HG03103 (cell line): Measurements from ENCODE around the gene RPL28.

Experiments
- ATAC-seq: cut with Tn5 transposase; IDR thresholded peaks from one replicate; pipeline ENCODE4 v1.9.1; 2021; ENCODE audit warnings: low read depth; ENCODE audit not compliant: unreplicated experiment

Gene RPL28

DNA sequence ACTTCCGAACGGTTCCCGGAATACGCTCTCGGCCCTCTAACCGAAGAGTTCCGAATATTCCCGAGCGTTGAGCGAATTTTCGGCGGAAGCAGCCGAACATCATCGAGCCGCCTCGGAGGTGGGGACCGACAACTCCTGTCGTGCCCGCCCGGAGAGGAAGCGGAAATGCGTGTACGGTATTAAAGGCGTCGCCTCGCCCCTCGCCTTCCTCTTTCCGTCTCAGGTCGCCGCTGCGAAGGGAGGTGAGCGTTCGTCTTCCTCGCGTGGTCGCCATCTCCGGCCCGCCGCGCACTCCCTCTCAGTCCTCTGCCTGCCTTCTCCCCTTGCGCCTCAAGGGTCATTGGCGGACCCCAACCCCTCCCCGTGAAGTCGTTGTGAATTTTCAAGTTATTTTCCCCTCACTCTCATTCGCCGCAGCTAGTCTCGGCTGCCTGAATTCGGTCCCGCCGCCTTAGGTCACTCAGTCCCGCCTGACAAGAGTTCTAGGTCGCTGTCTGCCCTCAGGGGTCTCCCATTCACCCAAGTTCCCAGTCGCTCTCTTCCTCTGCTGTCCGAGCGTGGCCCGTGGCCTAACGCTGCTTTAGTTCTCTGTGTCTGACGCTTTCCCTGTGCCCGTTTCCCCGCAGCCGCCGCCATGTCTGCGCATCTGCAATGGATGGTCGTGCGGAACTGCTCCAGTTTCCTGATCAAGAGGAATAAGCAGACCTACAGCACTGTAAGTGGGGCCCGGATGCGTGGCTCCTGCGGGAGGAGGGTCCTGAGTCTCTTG, at the start of gene RPL28:
TSS of gene RPL28 (plus strand) at position 209 of the 769 bp plus-strand sequence. CDS start at position 635, 426 bp downstream.
- peak; percentile 48 for ATAC-seq

DNA sequence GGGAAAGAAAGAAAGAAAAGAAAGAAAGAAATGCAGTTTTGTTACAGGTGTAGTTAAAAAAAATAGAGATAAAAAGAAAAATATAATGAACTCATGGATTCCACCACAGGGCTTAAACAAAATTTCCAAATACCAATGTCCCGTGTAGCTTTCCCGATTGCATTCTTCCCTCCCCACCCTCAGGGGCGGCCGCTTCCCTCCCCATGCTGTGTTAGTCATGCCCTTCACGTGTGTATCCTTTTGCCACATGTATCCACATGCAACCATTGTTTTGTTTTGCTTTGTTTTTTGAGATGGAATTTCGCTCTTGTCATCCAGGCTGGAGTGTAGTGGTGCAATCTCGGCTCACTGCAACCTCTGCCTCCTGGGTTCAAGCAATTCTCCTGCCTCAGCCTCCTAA, 49.6 kb upstream of the RPL28 start:
- no peak for ATAC-seq

- ATAC-seq, result peak; percentile 82
Measured at GRCh38 chr19:55339105-55339888, 46.4 kb upstream of the RPL28 start, which contains the start of gene KMT5C. Gene KMT5C (plus strand): TSS chr19:55339876. CDS start chr19:55341937, 2,061 bp downstream.

- no peak for ATAC-seq
Measured at GRCh38 chr19:55339889-55340783, 45.6 kb upstream of the RPL28 start.

GRCh38 chr19:55340784-55341147, 45.0 kb upstream of the RPL28 start:
- ATAC-seq, result no peak

DNA sequence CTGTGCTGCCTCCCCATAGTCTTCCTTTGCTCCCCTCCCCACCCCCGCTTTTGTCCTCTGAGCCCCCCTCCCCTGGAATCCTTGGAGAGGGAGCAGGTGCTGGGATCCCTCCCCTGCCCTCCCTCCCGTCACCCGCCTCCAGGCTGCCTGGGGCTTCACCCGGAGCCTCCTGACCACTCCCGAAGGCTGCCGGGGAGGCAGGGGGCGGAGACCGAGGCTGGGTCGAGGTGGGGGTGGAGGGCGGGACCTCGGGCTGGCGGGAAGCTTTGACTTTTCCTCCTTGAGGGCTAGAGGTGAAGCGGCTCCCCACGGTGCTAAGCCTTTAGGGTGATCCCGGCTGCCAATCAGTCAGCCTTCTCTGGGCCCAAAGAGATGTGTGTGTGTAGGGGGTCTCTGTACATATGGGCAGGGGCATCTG, 44.6 kb upstream of the RPL28 start:
- no peak for ATAC-seq

- no peak for ATAC-seq
Measured at GRCh38 chr19:55341595-55342531, 43.9 kb upstream of the RPL28 start.

- ATAC-seq, result no peak
Measured at GRCh38 chr19:55344444-55344843, 41.3 kb upstream of the RPL28 start.

- ATAC-seq, result no peak
Measured at GRCh38 chr19:55345101-55345817, 40.5 kb upstream of the RPL28 start.

DNA sequence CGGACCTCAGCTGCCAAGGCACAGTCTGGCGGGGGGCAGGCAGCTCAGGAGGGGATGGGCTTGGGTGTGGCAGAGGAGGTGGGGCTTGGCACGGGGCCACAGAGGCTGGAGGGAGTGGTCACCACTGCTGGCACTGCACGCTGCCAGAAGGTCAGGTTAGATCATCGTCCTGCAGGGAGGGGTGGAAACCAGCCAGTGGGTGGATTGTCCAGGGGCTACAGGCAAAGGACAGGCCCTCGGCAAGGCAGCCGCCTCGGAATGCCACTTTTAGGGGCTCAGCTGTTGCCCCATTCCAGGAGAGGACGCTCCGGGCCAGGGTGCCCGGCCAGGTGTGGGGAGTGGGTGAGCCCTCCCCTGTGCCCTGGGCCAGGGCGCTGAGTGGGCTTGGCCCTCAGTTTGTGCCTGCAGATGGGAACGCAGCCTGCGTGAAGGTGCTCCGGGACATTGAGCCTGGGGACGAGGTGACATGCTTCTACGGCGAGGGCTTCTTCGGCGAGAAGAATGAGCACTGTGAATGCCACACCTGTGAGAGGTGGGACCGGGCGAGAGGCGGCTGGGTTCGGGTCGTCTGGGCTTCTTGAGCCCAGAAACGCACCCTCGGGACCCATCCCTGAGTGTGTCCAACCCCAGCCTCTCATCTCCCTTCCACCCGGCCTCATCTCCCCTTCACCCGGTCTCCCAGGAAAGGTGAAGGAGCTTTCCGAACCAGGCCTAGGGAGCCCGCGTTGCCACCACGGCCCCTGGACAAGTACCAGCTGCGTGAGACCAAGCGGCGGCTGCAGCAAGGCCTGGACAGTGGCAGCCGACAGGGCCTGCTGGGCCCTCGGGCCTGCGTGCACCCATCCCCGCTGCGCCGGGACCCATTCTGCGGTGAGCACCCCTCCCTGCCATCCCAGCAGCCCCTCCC, 39.7 kb upstream of the RPL28 start:
- ATAC-seq, result no peak

DNA sequence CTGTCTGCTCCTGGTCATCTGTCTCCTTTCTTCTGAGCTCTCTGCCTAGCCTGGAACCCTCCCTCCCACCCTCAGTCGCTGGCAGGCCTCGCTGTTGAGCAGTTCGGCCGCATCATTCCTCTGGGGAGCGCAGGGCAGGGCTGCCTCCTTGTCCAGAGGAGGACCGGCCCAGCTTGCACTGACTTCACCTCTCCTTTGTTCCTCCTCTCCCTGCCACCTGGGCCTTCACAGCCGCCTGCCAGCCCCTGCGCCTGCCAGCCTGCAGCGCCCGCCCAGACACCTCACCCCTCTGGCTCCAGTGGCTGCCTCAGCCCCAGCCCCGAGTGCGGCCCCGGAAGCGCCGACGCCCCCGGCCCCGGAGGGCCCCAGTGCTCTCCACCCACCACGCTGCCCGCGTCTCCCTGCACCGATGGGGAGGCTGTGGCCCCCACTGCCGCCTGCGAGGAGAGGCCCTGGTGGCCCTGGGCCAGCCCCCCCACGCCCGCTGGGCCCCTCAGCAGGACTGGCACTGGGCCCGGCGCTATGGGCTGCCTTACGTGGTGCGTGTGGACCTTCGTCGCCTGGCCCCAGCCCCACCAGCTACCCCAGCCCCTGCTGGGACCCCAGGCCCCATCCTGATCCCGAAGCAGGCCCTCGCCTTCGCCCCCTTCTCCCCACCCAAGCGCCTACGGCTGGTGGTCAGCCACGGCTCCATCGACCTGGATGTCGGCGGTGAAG, 38.8 kb upstream of the RPL28 start:
- ATAC-seq, result no peak

DNA sequence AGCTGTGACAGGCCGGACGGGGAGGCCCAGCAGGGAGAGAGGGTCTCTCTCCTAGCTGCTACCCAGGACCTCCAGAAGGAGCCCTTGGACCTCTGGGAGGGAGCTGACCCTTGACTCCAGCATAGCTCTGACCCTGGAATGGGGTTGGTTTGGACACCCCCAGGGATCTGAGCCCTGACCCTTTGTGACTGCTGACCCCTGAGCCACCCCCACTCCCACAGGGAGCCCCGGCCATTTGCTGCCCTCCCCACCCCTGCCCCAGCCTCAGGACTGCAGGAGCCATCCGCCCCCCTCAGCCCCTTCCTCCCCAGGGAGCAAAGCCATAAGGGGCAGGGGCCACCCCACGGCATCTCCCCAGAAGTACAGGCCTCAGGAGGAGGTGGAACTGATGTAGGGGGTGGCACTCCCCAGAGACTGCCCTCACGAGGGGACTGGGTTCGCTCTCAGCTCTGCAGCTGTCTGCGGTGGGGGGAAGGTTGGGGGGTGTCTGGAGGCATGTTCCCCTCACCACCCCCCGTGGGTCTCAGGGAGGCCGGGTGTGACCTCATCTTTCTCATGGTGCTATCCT, 38.2 kb upstream of the RPL28 start:
- no peak for ATAC-seq

DNA sequence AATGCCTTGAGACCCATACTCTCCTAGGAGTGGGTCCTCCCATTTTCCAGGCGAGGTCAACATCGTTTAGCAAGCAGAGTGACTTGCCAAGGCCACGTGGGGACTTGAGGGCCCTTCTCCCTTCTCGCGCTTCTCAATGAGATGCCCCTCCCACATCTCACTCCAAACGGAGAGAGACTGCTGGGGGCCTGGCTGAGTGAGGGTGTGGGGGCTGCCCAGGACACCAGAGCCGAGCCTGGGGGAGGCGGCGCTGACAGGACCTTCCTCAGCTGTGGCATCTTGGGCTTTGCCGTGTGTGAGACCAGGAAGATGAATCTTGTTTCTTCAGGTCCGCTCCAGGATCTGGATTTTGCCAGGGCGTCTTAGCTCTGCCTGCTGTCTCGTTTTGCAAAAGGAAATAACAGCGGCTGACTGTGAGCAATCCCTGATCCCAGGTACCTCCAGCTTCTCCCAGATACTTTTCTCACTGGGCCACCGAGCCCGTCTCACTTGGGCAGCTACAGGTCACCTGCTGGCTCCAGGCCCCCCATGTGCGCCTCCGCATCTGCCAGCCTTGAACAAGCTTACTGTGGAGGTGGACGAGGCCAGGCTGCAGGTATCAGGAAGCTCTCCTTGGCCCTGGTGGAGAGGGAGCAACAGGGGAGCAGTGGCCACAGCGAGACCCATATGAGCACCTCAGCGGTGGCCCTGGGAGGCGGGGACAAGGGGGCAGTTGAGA, 37.3 kb upstream of the RPL28 start:
- no peak for ATAC-seq

DNA sequence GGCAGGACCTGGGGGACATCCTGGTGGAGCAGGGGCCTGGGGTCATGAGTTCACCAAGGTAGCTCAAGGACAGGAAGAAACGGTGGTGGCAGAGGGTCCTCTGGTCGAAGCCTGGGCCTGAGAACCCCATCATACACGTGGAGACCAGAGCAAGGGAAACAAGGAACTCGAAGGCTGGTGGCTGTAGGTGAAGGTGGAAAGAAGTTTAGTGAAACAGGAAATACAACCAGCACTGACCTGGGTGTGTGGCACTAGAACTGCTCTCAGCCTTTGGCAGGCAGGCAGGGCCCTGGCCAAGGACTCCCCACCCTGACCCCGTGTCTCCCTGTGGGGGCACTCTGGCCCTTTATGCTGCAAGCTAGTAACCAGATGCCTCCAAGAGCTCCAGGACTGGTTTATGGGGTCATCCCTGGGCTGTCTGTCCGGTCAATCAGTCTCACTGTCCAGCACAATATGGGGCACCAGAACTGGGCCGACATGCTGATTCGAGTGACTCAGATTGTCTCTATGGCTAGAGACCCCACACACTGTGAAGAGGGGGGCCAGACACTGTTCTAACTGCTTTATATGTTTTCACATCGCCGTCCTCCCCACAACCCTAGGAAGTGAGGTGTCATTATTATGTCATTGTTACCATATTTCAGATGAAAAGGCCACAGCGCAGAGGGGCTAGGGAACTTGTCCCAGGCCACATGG, 35.0 kb upstream of the RPL28 start:
- no peak for ATAC-seq

DNA sequence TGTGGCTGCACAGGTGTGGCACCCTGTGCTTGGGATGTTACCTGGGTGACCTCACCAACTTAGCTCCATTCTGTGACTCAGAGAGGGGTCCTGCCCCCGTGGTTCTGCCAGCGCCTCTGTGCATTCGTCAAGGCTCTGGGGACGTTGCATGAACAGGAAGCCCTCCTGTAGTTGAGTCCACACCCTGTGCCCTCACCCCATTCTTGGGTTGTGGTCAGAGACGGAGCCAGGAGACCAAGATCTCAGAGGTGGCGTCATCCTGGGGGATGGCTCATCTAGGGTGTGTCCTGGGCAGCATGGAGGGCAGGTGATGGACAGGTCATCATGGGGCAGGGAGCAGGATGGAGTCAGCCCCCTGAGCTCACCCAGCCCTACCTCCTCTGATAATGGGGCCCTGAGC, 33.7 kb upstream of the RPL28 start:
- ATAC-seq, result no peak
